ENCODE data around the gene FGF6.

DNA sequence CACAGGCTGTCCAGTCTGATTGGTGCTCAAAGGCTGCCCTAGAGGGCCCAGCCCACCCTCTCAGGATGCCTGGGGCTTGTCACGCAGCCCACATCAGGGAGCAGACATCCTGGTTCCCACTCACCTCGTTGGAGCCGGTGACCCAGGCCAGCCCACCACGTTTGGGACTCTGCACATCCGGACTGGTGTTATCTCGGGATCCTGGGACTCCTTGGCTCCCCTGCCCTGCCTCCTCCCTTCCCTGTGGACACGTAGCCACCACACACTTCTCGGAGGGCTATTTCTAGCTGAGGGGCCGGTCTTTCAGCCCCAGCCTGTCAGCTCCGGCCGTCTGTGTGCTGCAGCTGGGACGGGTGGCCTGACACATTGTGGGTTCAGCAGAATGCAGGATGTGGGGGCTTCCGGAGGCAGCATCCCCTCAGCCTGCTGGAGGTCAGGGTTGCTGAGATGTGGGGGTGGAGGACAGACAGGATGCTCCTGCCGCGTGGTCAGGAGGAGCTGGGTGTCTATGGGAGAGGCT lies 53.3 kb downstream of the FGF6 start:
- TF ChIP-seq, protein P1, sequence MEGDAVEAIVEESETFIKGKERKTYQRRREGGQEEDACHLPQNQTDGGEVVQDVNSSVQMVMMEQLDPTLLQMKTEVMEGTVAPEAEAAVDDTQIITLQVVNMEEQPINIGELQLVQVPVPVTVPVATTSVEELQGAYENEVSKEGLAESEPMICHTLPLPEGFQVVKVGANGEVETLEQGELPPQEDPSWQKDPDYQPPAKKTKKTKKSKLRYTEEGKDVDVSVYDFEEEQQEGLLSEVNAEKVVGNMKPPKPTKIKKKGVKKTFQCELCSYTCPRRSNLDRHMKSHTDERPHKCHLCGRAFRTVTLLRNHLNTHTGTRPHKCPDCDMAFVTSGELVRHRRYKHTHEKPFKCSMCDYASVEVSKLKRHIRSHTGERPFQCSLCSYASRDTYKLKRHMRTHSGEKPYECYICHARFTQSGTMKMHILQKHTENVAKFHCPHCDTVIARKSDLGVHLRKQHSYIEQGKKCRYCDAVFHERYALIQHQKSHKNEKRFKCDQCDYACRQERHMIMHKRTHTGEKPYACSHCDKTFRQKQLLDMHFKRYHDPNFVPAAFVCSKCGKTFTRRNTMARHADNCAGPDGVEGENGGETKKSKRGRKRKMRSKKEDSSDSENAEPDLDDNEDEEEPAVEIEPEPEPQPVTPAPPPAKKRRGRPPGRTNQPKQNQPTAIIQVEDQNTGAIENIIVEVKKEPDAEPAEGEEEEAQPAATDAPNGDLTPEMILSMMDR (IDR thresholded peaks at IDR 0.05; ENCODE audit: borderline replicate concordance, extremely low read depth, low read length, poor library complexity, severe bottlenecking) = no peak
- TF ChIP-seq EZH2 (IDR thresholded peaks at IDR 0.05; ENCODE audit: borderline replicate concordance, low read depth, low read length, severe bottlenecking) = no peak

Measured in DND-41 (cell line).